AG04450 (cell line): Measurements from ENCODE around the gene OPCML. TPM values are rescaled to one million over a fixed set of nuclear protein-coding genes. Genes with fewer than 3 reads are reported as not detected.

Experiments used
- CTCF ChIA-PET: fragments of 300-600, 350-600 bp; formaldehyde crosslinking; extraction: SDS; loops from one replicate; lab custom pipeline; 2022; ENCODE audit warnings: antibody characterized with exemption, inconsistent platforms; lab: Charles Lee
- POLR2A ChIA-PET: fragments of 350-600 bp; formaldehyde crosslinking; extraction: SDS; loops from one replicate; lab custom pipeline; 2021; ENCODE audit warnings: antibody characterized with exemption, inconsistent platforms; lab: Yijun Ruan, JAX
- DNase-seq: peaks from one replicate; pipeline ENCODE4 v3.0.0-alpha.2; 2011; ENCODE audit warnings: low read depth, low spot score
- H3K27ac ChIP-seq: one replicate; pipeline ENCODE4 v1.5.1; 2012; ENCODE audit warnings: low read depth, low read length, control low read depth
- H3K27me3 ChIP-seq: one replicate; pipeline ENCODE4 v1.6.0; 2012; ENCODE audit warnings: low read length; ENCODE audit not compliant: control insufficient read depth, insufficient read depth
- H3K4me3 ChIP-seq: 2 replicates; pipeline ENCODE4 v1.5.1; 2011; ENCODE audit warnings: mild to moderate bottlenecking, low read depth, low read length, control low read depth
- H3K9me3 ChIP-seq: 2 replicates; pipeline ENCODE4 v1.5.1; 2012; ENCODE audit warnings: low read length; ENCODE audit not compliant: control insufficient read depth, insufficient read depth
- CTCF ChIP-seq: IDR thresholded peaks from 2 replicates; pipeline ENCODE4 v1.5.1; 2011; ENCODE audit warnings: low read depth, low read length, control low read depth, inconsistent platforms
- polyA plus RNA-seq: library from polyadenylated mRNA; depleted of rRNA; stranded (reverse); fragments of >200 nt; gene quantifications from 2 replicates; pipeline ENCODE4 v1.2.3, GENCODE V29; 2011

Gene OPCML
- polyA plus RNA-seq, 1 experiment = 1.1 TPM

GRCh38 chr11:132881622-132882021, 650.7 kb downstream of the OPCML start:
- Histone ChIP-seq H3K9me3 (no peaks in the 10 kb centered on the region), H3K27ac (no peak overlapping the region), H3K27me3 (no peaks in the 10 kb centered on the region), H3K4me3 (no peak overlapping the region)
- DNase-seq = no peak
- no peak for TF ChIP-seq CTCF
- POLR2A ChIA-PET = no interaction called here
- CTCF ChIA-PET = no interaction called here

GRCh38 chr11:132878111-132878510, 654.2 kb downstream of the OPCML start:
- ChIA-PET POLR2A (no interaction called here), CTCF (no interaction called here)
- H3K9me3 ChIP-seq = no peaks in the 10 kb centered on the region
- DNase-seq = no peak
- H3K27ac ChIP-seq = no peak overlapping the region
- no peak for TF ChIP-seq CTCF
- H3K27me3 ChIP-seq = no peaks in the 10 kb centered on the region
- H3K4me3 ChIP-seq = no peak overlapping the region

GRCh38 chr11:132876705-132877104, 655.6 kb downstream of the OPCML start:
- no peak for DNase-seq
- no peak for TF ChIP-seq CTCF
- H3K27ac ChIP-seq = no peak overlapping the region
- ChIA-PET CTCF (interaction anchor here (1.7 kb wide), 1 partner anchor 65 kb away, joined by 9 read pairs; no protein-coding TSS in a partner anchor), POLR2A (no interaction called here)
- no peaks in the 10 kb centered on the region for H3K9me3 ChIP-seq
- H3K4me3 ChIP-seq = no peak overlapping the region
- H3K27me3 ChIP-seq = no peaks in the 10 kb centered on the region

- Histone ChIP-seq H3K27ac (no peak overlapping the region), H3K4me3 (no peak overlapping the region), H3K27me3 (no peaks in the 10 kb centered on the region), H3K9me3 (no peaks in the 10 kb centered on the region)
- ChIA-PET CTCF (interaction anchor here (1.7 kb wide), 1 partner anchor 65 kb away, joined by 9 read pairs; no protein-coding TSS in a partner anchor), POLR2A (no interaction called here)
- no peak for TF ChIP-seq CTCF
- no peak for DNase-seq
Observed at GRCh38 chr11:132876239-132876638, 656.1 kb downstream of the OPCML start.

GRCh38 chr11:132874638-132875037, 657.7 kb downstream of the OPCML start:
- ChIA-PET POLR2A (interaction anchor here (0.7 to 1.3 kb wide), 5 partner anchors 12 to 298 kb away, joined by 3 to 7 read pairs (median 4); no protein-coding TSS in a partner anchor), CTCF (interaction anchor here (0.6 to 2.6 kb wide), 6 partner anchors 9 to 129 kb away, joined by 3 to 15 read pairs (median 3); no protein-coding TSS in a partner anchor)
- Histone ChIP-seq H3K4me3 (no peak overlapping the region), H3K27ac (no peak overlapping the region), H3K9me3 (no peaks in the 10 kb centered on the region), H3K27me3 (no peaks in the 10 kb centered on the region)
- TF ChIP-seq CTCF = no peak
- peak; percentile 90 for DNase-seq
